A549 (cell line): Measurements from ENCODE around the gene NIN. TPM values are rescaled to one million over a fixed set of nuclear protein-coding genes. Genes with fewer than 3 reads are reported as not detected.

Experiments used
- ATAC-seq, 2 experiments: fragments of 200-7000 bp in 1 of 2; fragments of >200 bp in 1 of 2; cut with Nextera tagmentation in 1 of 2; cut with Tn5 transposase in 1 of 2; 3 replicates each; pipeline versions ENCODE4 v1.8.0 to v1.9.1; 2018 to 2020; ENCODE audit warnings: mild to moderate bottlenecking in 1 of 2, moderate library complexity in 1 of 2
- CTCF ChIA-PET: fragments of 300-600 bp; sonication (Branson Sonifier 250); formaldehyde crosslinking; extraction: SDS; loops from one replicate; lab custom pipeline; 2021; ENCODE audit warnings: antibody characterized with exemption, inconsistent platforms; lab: Yijun Ruan, JAX
- POLR2A ChIA-PET: fragments of 350-600 bp; formaldehyde crosslinking; extraction: SDS; loops from one replicate; lab custom pipeline; 2021; ENCODE audit warnings: antibody characterized with exemption, inconsistent platforms; lab: Yijun Ruan, JAX
- DNase-seq, 2 experiments: peaks; one replicate each; pipeline versions ENCODE4 v3.0.0 to v3.0.0-alpha.2; 2011 to 2016; ENCODE audit warnings: low read depth in 1 of 2, low spot score in 1 of 2
- FAIRE-seq: peaks from 2 replicates; lab custom pipeline; 2011; peaks lifted over from hg19 to GRCh38; lab: Jason Lieb, UNC
- H3K27ac ChIP-seq, 2 experiments: fragments of >200 bp; sonication (Bioruptor Twin); formaldehyde crosslinking; 3 replicates each; pipeline ENCODE4 v1.5.1; 2016 to 2017
- H3K4me1 ChIP-seq: fragments of >200 bp; sonication (Bioruptor Twin); formaldehyde crosslinking; 3 replicates; pipeline ENCODE4 v1.6.1; 2016
- H3K4me2 ChIP-seq: fragments of >200 bp; sonication (Bioruptor Twin); formaldehyde crosslinking; 3 replicates; pipeline ENCODE4 v1.6.1; 2016
- H3K4me3 ChIP-seq: fragments of >200 bp; sonication (Bioruptor Twin); formaldehyde crosslinking; 3 replicates; pipeline ENCODE4 v1.5.1; 2016
- H3K9me3 ChIP-seq: fragments of >200 bp; sonication (Bioruptor Twin); formaldehyde crosslinking; 3 replicates; pipeline ENCODE4 v1.6.1; 2016
- ATOH8 ChIP-seq: fragments of 250-450 bp; sonication (Bioruptor Pico); IDR thresholded peaks from 2 replicates; pipeline ENCODE4 v1.5.0; 2020; ENCODE audit warnings: low read depth, mild to moderate bottlenecking, moderate library complexity
- BHLHE40 ChIP-seq: IDR thresholded peaks from 2 replicates; pipeline ENCODE4 v1.6.1; 2012; ENCODE audit warnings: low read depth, low read length, inconsistent platforms
- CEBPB ChIP-seq, 2 experiments: fragments of >200 bp in 1 of 2; sonication (Bioruptor Twin) in 1 of 2; formaldehyde crosslinking in 1 of 2; IDR thresholded peaks; 2 replicates each; pipeline ENCODE4 v1.6.1; 2012 to 2016
- ELK1 ChIP-seq: fragments of 150-350 bp; IDR thresholded peaks from 2 replicates; pipeline ENCODE4 v1.6.1; 2014; ENCODE audit warnings: low read depth, mild to moderate bottlenecking, low read length
- HOXB5 ChIP-seq: fragments of 250-450 bp; sonication (Bioruptor Pico); IDR thresholded peaks from 2 replicates; pipeline ENCODE4 v1.5.0; 2020; ENCODE audit warnings: mild to moderate bottlenecking, moderate library complexity
- JUN ChIP-seq, 2 experiments: fragments of >200 bp; sonication (Bioruptor Twin); formaldehyde crosslinking; IDR thresholded peaks; 2 replicates in 1 of 2; 3 replicates in 1 of 2; pipeline ENCODE4 v1.6.1; 2016 to 2017
- JUNB ChIP-seq: fragments of >200 bp; sonication (Bioruptor Twin); formaldehyde crosslinking; IDR thresholded peaks from 2 replicates; pipeline ENCODE4 v1.6.1; 2016
- KDM1A ChIP-seq: fragments of 200-600 bp; sonication (generic); IDR thresholded peaks from 2 replicates; pipeline ENCODE4 v1.6.1; 2016; ENCODE audit warnings: low read depth, mild to moderate bottlenecking
- KDM5A ChIP-seq: fragments of 200-600 bp; sonication (generic); IDR thresholded peaks from 2 replicates; pipeline ENCODE4 v1.6.1; 2016; ENCODE audit warnings: antibody characterized with exemption, mild to moderate bottlenecking
- MYC ChIP-seq: IDR thresholded peaks from 2 replicates; pipeline ENCODE4 v1.6.1; 2012; ENCODE audit warnings: mild to moderate bottlenecking, inconsistent platforms, low read length, improper control_type of control experiment, borderline replicate concordance
- RAD21 ChIP-seq, 2 experiments: fragments of >200 bp in 1 of 2; sonication (Bioruptor Twin) in 1 of 2; formaldehyde crosslinking in 1 of 2; IDR thresholded peaks in 1 of 2; conservative IDR thresholded peaks in 1 of 2; 2 replicates in 1 of 2; 3 replicates in 1 of 2; pipeline ENCODE4 v1.6.1; 2012 to 2018; ENCODE audit warnings: inconsistent platforms in 1 of 2
- RARB ChIP-seq: fragments of 250-450 bp; sonication (Bioruptor Pico); IDR thresholded peaks from 2 replicates; pipeline ENCODE4 v1.8.0; 2021; ENCODE audit warnings: mild to moderate bottlenecking, moderate library complexity
- RFX5 ChIP-seq: fragments of 450-650 bp; IDR thresholded peaks from 2 replicates; pipeline ENCODE4 v1.7.1; 2014; ENCODE audit warnings: antibody characterized with exemption, mild to moderate bottlenecking, moderate library complexity
- TP53 ChIP-seq: fragments of 250-450 bp; sonication (Bioruptor Pico); IDR thresholded peaks from 2 replicates; pipeline ENCODE4 v1.5.0; 2021; ENCODE audit warnings: mild to moderate bottlenecking, moderate library complexity
- ZC3H11A ChIP-seq: fragments of 450-650 bp; IDR thresholded peaks from 2 replicates; pipeline ENCODE4 v1.6.1; 2014; ENCODE audit warnings: antibody characterized with exemption, mild to moderate bottlenecking
- ZSCAN20 ChIP-seq: fragments of 250-450 bp; sonication (Bioruptor Pico); IDR thresholded peaks from 2 replicates; pipeline ENCODE4 v1.8.0; 2022; ENCODE audit warnings: mild to moderate bottlenecking, moderate library complexity
- WGBS: methylation state at CpG from one replicate; pipeline ENCODE4 v1.1.6; 2017; ENCODE audit errors: missing lambda C conversion rate; 5-methylcytosine and 5-hydroxymethylcytosine counted together
- polyA plus RNA-seq, 4 experiments: library from polyadenylated mRNA; depleted of rRNA in 3 of 4; stranded (reverse); fragments of >200 nt; fragmentation: RNase III in 1 of 4; extraction: RNeasy Plus Mini Kit Qiagen cat#74134 plus additional on column Dnase treatment in 1 of 4; gene quantifications; 2 replicates in 3 of 4; 3 replicates in 1 of 4; pipeline ENCODE4 v1.2.3, GENCODE V29; 2011 to 2017
- TF ChIP-seq, protein P1 (sequence below): IDR thresholded peaks from 2 replicates; pipeline ENCODE4 v1.6.1; 2012
- TF ChIP-seq, protein P2 (sequence below): fragments of >200 bp; sonication (Bioruptor Twin); formaldehyde crosslinking; IDR thresholded peaks from 2 replicates; pipeline ENCODE4 v1.6.1; 2016
- TF ChIP-seq, protein P3 (sequence below): fragments of >200 bp; sonication (Bioruptor Twin); formaldehyde crosslinking; IDR thresholded peaks from 3 replicates; pipeline ENCODE4 v1.5.1; 2016

NIN gene
- polyA plus RNA-seq, 2 of the 4 experiments (the other 2 are of a cell fraction): 12.4 to 19.5 TPM

DNA sequence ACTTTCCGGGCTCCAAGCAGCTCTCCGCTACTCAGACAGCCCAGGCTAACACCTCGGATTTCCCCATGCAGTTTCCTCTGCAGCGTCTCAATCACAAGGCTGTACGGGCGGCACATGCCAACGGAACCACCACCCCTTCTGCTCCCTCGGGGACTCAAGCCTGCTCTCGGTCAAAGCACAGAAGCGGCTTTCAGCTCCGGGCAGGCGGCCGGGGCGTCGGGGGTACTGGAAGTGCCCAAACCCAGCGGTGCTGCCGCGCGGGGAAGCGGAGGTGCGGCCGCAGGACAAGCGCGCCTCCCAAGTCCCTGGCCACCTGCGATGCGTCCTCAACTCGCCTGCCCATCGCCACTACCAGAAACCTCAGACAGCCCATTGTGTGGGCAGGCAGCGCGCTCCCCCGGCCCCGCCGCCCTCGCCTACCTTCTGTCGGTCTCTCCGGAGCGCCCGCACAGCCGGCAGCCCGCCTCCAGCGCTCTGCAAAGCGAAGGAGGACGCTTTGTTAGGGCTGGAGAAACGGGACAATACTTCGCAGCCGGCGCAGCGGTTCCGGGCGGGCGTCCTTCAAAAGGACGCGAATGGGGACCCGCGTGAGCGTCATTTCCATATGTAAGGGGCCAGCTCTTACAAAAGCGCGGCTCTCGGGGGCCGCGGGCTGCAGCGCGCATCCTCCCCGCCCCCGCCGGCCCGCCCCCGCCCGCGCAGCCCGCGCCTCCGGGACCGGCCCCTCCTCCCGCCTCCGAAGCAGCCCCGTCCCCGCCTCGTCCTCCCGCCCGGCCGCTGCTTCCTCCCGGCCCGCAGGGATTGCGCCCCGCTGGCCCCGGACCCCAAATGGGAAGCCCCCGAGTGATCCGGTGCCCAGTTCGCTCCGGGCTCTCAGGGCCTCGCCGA is 674 bp downstream of the NIN start:
- no peak for TF ChIP-seq ELK1
- TF ChIP-seq, protein P1, sequence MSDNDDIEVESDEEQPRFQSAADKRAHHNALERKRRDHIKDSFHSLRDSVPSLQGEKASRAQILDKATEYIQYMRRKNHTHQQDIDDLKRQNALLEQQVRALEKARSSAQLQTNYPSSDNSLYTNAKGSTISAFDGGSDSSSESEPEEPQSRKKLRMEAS: peak; percentile 5; the same call in 1 of the 2 replicates

GRCh38 chr14:50829489-50830043 is 1.4 kb downstream of the NIN start:
- POLR2A ChIA-PET: interaction anchor here (2.2 kb wide), 1 partner anchor 31 kb away, joined by 6 read pairs; no protein-coding TSS in a partner anchor
- H3K27ac ChIP-seq: peak overlapping the region in 1 of 2 experiments; percentile 99; a peak in 3 of 6 replicates

More for the DNA sequence above, 674 bp downstream of the NIN start:
- Histone ChIP-seq H3K27ac (peak overlapping the region; percentile 95 to 99), H3K4me3 (peak overlapping the region; percentile 98), H3K4me1 (peaks cover 16% of the 10 kb centered on the region; the same call in 2 of the 3 replicates), H3K9me3 (no peaks in the 10 kb centered on the region), H3K4me2 (peak overlapping the region; percentile 76)
- DNase-seq (peak; percentile 9 to 24), FAIRE-seq (no peak), ATAC-seq (peak; percentile 50 to 55)
- ChIA-PET POLR2A (interaction anchor here (0.6 to 2.2 kb wide), 3 partner anchors 30 to 162 kb away, joined by 3 to 6 read pairs (median 4); partner anchors contain the start of gene SAV1), CTCF (interaction anchor here (0.9 to 7.9 kb wide), 5 partner anchors 9 to 52 kb away, joined by 3 to 57 read pairs (median 6); no protein-coding TSS in a partner anchor)
- WGBS: 14% methylated on average over 17 of the region's 93 CpGs

DNA sequence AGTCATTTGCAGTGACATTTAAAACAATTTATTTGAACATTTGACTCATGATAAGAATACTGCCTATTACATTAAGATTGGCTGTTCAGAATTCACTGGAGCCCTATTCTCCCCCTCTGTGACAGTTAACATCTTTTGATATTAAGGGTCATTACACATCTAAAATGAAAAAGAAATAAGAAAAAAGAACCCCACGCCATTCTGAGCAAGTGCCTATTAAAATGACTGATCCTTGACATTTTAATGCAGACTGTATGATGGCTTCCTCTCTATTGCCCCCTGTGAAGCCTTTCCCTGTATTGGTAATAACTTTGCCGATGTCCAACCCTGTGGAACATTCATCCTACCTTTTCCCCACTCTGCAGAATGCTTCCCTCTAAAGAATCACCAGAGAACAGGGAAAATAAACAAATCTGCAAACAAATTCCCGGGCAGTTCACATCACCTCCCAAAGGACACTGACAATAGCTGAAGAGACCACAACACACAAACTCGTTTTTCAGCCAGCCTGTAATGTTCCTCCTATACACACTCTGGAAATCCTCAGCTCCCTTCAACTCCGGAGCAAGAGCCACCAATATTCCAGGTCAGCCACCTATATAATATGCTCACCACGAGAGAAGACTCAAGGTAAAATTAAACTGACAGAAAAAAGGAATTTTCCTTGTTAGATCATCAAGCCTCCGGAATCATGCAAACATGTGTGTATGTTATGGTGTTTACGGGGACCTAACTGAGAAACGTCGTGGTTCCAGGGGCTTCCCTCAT is 2.1 kb downstream of the NIN start:
- H3K4me2 ChIP-seq: peak overlapping the region; percentile 76
- POLR2A ChIA-PET: interaction anchor here (2.2 kb wide), 1 partner anchor 32 kb away, joined by 6 read pairs; no protein-coding TSS in a partner anchor
- DNase-seq: no peak
- TF ChIP-seq BHLHE40: no peak
- no peak for TF ChIP-seq HOXB5
- no peak for TF ChIP-seq RFX5
- TF ChIP-seq ZSCAN20 (CRISPR knock-in tag): no peak
- no peak for TF ChIP-seq JUNB
- no peak for TF ChIP-seq MYC
- TF ChIP-seq ATOH8: no peak
- no peak for TF ChIP-seq KDM1A
- no peak for TF ChIP-seq ZC3H11A
- no peak for TF ChIP-seq ELK1
- TF ChIP-seq, protein P1: no peak
- TF ChIP-seq TP53 (CRISPR knock-in tag): no peak
- TF ChIP-seq, protein P2, sequence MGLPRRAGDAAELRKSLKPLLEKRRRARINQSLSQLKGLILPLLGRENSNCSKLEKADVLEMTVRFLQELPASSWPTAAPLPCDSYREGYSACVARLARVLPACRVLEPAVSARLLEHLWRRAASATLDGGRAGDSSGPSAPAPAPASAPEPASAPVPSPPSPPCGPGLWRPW: no peak
- no peak for TF ChIP-seq RARB (CRISPR knock-in tag)
- no peak for TF ChIP-seq CEBPB (IDR thresholded peaks at IDR 0.05)
- no peak for TF ChIP-seq KDM5A
- TF ChIP-seq, all 56 proteins: peak for 0
- CTCF ChIA-PET: interaction anchor here (0.8 to 7.9 kb wide), 8 partner anchors 11 to 518 kb away, joined by 3 to 57 read pairs (median 4); no protein-coding TSS in a partner anchor
- 79% methylated on average over 10 of the region's 10 CpGs for WGBS
- no peak for FAIRE-seq
- ATAC-seq: no peak
- H3K27ac ChIP-seq: no peak overlapping the region
- H3K4me1 ChIP-seq: peaks cover 16% of the 10 kb centered on the region; the same call in 2 of the 3 replicates
- H3K9me3 ChIP-seq: no peaks in the 10 kb centered on the region
- H3K4me3 ChIP-seq: no peak overlapping the region

More at GRCh38 chr14:50829489-50830043, 1.4 kb downstream of the NIN start:
- 85% methylated on average over 14 of the region's 14 CpGs for WGBS
- DNase-seq: no peak
- Histone ChIP-seq H3K4me2 (peak overlapping the region; percentile 76), H3K9me3 (no peaks in the 10 kb centered on the region), H3K4me1 (peaks cover 16% of the 10 kb centered on the region; the same call in 2 of the 3 replicates), H3K4me3 (peak overlapping the region; percentile 98)
- no peak for TF ChIP-seq RAD21 (conservative IDR thresholded peaks at IDR 0.05 in 1 of 2, IDR thresholded peaks at IDR 0.05 in 1 of 2)
- TF ChIP-seq, protein P3, sequence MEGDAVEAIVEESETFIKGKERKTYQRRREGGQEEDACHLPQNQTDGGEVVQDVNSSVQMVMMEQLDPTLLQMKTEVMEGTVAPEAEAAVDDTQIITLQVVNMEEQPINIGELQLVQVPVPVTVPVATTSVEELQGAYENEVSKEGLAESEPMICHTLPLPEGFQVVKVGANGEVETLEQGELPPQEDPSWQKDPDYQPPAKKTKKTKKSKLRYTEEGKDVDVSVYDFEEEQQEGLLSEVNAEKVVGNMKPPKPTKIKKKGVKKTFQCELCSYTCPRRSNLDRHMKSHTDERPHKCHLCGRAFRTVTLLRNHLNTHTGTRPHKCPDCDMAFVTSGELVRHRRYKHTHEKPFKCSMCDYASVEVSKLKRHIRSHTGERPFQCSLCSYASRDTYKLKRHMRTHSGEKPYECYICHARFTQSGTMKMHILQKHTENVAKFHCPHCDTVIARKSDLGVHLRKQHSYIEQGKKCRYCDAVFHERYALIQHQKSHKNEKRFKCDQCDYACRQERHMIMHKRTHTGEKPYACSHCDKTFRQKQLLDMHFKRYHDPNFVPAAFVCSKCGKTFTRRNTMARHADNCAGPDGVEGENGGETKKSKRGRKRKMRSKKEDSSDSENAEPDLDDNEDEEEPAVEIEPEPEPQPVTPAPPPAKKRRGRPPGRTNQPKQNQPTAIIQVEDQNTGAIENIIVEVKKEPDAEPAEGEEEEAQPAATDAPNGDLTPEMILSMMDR: no peak
- TF ChIP-seq HOXB5: no peak
- no peak for TF ChIP-seq ZC3H11A
- no peak for TF ChIP-seq JUN (IDR thresholded peaks at IDR 0.05)
- CTCF ChIA-PET: interaction anchor here (0.8 to 7.9 kb wide), 7 partner anchors 10 to 519 kb away, joined by 3 to 57 read pairs (median 3); no protein-coding TSS in a partner anchor
- no peak for ATAC-seq
- no peak for FAIRE-seq
